GM21447 (cell line): ENCODE measurements around the gene CSNK1D.

ENCODE experiments used
- ATAC-seq: cut with Tn5 transposase; IDR thresholded peaks from one replicate; pipeline ENCODE4 v1.9.1; 2021; ENCODE audit not compliant: unreplicated experiment

The CSNK1D gene

GRCh38 chr17:82241183-82241925 lies 32.1 kb downstream of the CSNK1D start:
- ATAC-seq: peak; percentile 32

DNA sequence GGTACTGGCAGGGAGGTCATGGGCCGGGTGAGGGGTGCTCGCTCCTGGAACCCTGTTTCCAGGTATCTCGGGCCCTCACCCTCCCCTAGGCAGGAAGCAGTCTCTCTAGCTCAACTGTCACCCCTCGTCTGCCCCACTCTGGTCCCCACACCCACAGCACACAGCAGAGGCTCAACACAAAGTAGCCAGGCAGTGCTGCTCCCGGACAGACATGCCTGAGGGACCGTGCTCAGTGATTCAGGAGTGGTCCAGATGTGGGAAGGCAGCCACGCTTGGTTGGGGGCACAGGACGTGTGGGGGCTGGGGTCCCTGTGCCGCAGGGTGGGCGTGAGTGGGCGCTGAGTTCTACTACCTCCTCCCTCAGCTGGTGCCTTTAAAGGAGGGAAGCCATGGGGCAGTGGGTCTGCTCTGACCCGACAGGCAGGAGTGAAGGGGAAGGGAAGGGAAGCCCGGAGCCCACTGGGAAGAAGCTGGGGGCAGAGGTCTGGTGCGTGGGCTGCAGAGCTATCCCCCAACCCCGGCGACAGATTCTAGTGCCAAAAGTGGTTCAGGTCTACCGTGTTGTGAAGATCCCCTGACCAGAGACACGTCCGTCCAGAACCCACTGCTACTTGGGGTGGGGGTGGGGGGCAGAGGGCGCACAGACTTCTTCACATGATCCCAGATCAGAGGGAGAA lies 32.9 kb downstream of the CSNK1D start:
- ATAC-seq: no peak

DNA sequence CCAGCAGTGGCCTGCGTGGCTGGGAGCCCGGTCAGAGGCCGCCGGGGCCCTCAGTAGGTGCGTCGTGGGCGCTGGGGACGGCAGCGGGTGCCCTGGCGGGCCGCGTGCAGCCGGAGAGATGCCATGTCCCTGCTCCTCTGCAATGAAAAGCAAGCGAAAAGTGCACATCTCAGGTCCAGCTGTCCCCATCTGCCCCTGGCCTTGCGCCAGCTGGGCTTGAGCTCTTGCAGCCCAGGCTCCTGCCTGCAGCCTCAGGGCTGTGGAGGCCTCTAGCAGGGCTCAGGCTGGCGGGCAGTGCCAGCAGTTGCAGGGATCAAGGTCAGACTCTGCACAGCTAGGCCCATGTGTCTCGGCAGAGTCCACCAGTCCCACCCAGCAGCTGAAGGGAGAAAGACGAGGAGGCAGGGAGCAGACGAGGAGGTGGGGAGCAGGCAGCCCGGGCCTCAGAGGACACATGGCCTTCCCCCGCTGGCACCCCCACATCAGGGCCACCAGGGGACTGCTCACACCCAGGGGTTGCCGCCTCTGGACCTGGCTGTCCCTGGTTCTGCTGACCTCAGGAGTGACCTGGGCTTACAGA lies 33.5 kb downstream of the CSNK1D start:
- no peak for ATAC-seq

- ATAC-seq: no peak
Measured at GRCh38 chr17:82239401-82239925, 34.0 kb downstream of the CSNK1D start.

DNA sequence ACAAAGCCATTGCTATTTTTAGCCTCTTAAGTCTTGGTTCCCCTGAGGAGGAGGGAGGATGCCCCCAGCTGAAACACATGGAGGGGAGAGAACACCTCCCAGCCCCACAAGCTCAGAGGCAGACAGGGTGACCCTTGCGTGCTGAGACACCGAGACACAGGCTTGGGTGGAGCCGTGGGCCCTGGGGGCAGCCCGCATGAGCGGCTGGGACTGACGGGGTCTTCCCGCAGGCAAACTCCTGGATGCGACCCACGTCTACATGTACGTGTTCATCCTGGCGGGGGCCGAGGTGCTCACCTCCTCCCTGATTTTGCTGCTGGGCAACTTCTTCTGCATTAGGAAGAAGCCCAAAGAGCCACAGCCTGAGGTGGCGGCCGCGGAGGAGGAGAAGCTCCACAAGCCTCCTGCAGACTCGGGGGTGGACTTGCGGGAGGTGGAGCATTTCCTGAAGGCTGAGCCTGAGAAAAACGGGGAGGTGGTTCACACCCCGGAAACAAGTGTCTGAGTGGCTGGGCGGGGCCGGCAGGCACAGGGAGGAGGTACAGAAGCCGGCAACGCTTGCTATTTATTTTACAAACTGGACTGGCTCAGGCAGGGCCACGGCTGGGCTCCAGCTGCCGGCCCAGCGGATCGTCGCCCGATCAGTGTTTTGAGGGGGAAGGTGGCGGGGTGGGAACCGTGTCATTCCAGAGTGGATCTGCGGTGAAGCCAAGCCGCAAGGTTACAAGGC lies 34.9 kb downstream of the CSNK1D start:
- ATAC-seq: no peak

- ATAC-seq: no peak
Measured at GRCh38 chr17:82237746-82238471, 35.6 kb downstream of the CSNK1D start.

DNA sequence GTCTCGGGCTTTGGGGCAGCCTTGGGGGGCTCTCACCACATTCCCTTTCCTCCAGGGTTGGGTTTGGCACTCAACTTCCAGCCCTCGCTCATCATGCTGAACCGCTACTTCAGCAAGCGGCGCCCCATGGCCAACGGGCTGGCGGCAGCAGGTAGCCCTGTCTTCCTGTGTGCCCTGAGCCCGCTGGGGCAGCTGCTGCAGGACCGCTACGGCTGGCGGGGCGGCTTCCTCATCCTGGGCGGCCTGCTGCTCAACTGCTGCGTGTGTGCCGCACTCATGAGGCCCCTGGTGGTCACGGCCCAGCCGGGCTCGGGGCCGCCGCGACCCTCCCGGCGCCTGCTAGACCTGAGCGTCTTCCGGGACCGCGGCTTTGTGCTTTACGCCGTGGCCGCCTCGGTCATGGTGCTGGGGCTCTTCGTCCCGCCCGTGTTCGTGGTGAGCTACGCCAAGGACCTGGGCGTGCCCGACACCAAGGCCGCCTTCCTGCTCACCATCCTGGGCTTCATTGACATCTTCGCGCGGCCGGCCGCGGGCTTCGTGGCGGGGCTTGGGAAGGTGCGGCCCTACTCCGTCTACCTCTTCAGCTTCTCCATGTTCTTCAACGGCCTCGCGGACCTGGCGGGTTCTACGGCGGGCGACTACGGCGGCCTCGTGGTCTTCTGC lies 36.3 kb downstream of the CSNK1D start:
- no peak for ATAC-seq

DNA sequence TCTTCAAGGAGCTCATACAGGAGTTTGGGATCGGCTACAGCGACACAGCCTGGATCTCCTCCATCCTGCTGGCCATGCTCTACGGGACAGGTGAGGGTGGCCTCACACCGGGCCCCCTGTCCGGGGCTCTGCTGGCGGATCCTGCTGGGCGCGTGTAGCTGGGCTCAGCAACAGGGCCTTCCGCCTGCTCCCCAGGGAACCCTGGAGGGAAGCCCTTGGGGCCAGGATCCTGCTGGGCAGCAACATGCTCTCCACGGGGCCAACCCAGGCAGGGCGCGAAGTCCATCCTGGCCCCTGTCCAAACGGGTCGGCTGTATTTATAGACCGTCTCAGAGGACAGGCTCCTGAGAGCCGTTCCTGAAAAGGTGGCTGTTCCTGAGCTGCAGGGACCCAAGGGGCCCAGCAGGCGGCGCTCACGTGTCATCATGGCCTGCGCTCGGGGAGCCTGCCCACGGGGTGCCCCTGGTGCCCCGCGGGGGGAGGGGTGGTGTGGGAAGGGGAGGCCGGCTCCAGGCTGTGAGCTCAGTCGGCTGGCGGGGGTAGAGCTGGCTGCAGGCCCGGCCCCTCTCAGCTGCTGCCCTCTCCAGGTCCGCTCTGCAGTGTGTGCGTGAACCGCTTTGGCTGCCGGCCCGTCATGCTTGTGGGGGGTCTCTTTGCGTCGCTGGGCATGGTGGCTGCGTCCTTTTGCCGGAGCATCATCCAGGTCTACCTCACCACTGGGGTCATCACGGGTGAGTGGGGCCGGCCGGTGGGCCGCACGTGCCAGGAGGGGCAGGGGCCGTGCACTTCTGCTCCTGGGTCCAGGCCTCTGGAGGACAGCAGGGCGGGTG lies 37.1 kb downstream of the CSNK1D start:
- no peak for ATAC-seq

DNA sequence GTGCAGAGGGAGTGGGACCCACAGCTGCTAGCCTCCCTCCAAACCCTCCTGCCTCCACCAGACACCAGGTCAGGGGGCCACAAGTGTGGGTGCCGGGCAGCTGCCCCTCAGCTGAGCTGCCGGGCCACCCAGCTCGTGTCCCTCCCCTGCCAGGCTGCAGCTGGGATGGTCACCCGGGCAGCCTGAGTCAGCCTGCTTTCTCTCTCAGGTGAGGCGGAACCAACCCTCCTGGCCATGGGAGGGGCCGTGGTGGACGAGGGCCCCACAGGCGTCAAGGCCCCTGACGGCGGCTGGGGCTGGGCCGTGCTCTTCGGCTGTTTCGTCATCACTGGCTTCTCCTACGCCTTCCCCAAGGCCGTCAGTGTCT lies 37.7 kb downstream of the CSNK1D start:
- no peak for ATAC-seq

DNA sequence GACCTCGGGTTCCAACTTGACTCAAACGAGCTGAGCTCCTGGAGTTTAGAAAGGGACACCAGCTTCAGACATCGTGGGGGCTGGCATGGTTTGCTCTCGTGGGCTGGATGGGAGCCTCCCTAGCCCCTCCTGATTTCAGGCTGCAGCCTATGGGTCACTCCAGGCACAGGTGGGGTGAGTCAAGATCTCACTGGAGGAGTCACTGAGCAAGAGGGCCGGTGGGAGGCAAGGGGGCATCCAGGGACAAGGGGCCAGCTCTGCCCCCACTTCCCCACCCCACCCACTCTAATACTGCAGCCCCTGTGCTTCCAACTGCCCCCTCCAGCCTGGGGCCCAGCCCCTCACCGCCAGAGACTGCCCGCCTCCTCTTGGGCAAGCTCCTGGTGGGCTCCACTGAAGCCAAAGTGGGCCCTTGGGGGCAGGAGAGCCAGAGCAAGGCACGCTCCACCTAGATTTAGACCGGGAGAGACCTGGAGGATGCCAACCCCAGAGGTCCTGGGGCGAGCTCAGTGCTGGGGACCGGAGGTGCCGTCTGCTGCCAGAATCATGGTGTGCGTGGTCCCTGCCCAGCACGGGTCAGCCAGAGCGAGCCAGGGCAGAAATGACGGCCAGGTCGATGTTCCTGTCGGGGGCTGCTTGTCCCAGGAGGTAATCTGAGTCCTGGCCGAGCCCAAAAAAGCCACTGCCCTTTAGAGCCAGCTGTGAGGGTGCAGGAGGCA lies 38.3 kb downstream of the CSNK1D start:
- ATAC-seq: no peak

- no peak for ATAC-seq
Measured at GRCh38 chr17:82234211-82235055, 39.1 kb downstream of the CSNK1D start.

GRCh38 chr17:82232876-82233785 lies 40.4 kb downstream of the CSNK1D start:
- ATAC-seq: no peak

DNA sequence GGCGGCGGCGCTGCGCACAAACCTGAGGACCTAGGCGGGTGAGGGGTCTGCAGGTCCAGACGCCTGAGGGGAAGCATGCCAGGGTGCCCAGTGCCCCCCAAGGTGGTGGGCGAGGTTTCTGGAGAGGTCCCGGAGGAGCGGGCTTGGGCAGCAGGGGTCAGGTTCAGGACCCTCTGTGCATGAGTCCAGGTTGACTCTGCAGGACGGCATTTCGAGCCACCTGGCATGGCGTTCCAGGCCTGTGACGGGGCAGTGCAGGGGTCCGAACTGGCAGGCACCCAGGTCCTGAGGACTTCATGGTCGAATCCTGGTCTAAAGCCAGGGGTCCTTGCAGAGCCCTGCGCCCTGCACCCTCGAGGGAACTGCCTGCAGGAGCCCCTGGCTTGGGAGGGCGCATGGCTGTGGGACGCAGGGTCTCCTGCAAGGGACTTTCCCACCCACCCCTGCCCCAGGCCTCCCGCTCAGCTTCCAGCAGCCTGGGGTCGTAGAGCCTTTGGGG lies 41.1 kb downstream of the CSNK1D start:
- no peak for ATAC-seq

DNA sequence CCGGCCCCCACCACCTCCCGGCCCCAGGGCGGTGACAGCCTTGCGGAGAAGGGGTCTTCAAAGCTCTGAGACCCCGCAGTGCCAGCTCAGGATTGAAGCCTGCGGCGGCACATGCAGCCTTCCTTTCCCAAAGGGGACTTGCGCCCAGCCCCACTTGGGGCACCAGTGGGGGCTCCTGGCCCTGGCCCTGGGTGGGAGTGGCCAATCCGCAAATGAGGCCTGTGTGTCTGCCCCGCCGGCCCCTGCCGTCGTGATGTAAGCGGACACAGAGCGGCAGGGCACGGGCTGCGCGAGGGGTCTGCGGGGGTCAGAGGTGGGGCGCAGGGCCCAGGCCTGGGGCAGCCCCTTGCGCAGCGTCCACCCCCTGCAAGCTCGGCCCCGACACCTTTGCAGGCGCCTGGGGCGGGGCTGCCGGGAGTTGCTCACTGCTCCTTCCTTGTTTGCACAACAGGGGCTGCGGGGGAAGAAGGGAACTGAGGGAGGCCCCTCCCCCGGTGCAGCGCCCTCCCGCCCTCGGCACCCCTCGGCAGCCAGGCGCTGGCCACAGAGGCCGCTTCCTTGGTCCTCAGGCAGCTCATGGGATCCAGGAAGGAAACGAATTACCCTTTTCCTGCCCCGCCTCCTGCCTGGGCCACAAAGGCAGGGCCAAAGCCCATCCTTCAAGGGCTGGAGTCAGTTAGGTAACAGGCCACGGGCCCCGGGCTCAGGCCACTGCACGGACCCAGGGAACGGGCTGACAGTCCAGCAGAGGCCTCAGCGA lies 41.8 kb downstream of the CSNK1D start:
- ATAC-seq: no peak

GRCh38 chr17:82231312-82231561 lies 42.3 kb downstream of the CSNK1D start:
- ATAC-seq: peak; percentile 13

DNA sequence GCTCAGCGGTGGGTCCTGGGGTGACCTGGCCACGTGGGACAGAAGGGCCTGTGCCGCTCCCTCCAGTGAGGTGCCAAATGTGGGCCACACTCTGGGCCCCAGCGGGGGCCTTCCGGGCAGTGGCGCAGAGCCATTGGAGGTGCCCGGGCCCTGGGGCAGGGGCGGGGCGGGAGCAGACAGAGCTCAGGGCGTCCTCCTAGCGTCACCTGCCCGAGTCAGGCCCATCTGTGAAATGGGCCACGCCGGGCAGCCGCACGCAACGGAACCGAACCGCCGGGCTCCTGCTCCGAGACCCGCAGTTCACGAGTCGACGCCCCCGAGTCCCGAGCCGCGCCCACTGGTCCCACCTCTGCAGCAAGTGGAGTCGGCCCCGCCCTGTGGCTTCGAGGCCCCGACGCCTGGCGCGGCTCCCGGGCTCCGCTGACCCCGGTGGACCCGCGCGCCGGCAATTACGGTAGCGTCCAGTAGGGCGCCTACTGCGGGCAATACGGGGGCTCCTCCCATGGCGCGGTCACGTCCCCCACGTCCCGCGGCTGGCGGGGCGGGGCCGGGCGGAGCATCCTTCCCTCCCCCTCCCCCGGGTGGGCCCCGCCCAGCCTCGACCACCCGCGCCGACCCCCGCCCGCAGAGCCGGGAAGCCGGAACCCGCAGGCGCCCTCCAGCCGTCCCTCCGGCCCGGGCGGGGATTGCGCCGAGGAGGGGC lies 42.7 kb downstream of the CSNK1D start:
- peak; percentile 33 for ATAC-seq
